Lower lobe of right lung (tissue), 2 donors: ENCODE results near the gene HPCAL1. TPM values are rescaled to one million over a fixed set of nuclear protein-coding genes. Genes with fewer than 3 reads are reported as not detected.

Experiments
- ATAC-seq, 2 donors: fragments of 200-7000 bp; cut with Tn5 transposase; one replicate each; pipeline ENCODE4 v1.9.1; 2020 to 2022; ENCODE audit warnings: mild to moderate bottlenecking in 2 of 2, moderate library complexity in 2 of 2
- DNase-seq: peaks from one replicate; pipeline ENCODE4 v3.0.0-alpha.2; 2020
- H3K27ac ChIP-seq: fragments of 200-600 bp; one replicate; pipeline ENCODE4 v1.8.0; 2022
- H3K27me3 ChIP-seq: fragments of 200-600 bp; one replicate; pipeline ENCODE4 v1.8.0; 2022; ENCODE audit warnings: low read depth
- H3K36me3 ChIP-seq: fragments of 200-600 bp; one replicate; pipeline ENCODE4 v1.8.0; 2022; ENCODE audit warnings: mild to moderate bottlenecking
- H3K4me1 ChIP-seq: fragments of 200-600 bp; one replicate; pipeline ENCODE4 v1.8.0; 2022
- H3K4me3 ChIP-seq: fragments of 200-600 bp; one replicate; pipeline ENCODE4 v1.8.0; 2022; ENCODE audit warnings: mild to moderate bottlenecking
- H3K9me3 ChIP-seq: fragments of 200-600 bp; one replicate; pipeline ENCODE4 v1.8.0; 2022
- CTCF ChIP-seq: fragments of 200-600 bp; IDR thresholded peaks from one replicate; pipeline ENCODE4 v1.8.0; 2022; ENCODE audit warnings: antibody characterized with exemption, mild to moderate bottlenecking
- intact Hi-C: fragments of 100-400 bp; cut with DNase I; formaldehyde crosslinking; loops from one replicate; pipeline ENCODE4 v1.11.0; 2022
- total RNA-seq: library from RNA; stranded (reverse); fragmentation: NEBNext Ultra II Directional; extraction: Animal tissue kit (Norgen Biotek cat#: 25700); gene quantifications from one replicate; pipeline ENCODE4 v1.2.1, GENCODE V29; 2021
- donor health status: DM: no; HTN: yes; CAD: no; lungs with severe emphysema.

HPCAL1 gene
- total RNA-seq, 1 donor from 2014 or later = 132 TPM

- H3K36me3 ChIP-seq = peaks cover 12% of the 10 kb centered on the region
- intact Hi-C loops = no loop called here
- peak; percentile 86 to 92 for ATAC-seq
- H3K4me1 ChIP-seq = peaks cover 72% of the 10 kb centered on the region
- no peaks in the 10 kb centered on the region for H3K9me3 ChIP-seq
- no peaks in the 10 kb centered on the region for H3K27me3 ChIP-seq
- TF ChIP-seq CTCF = peak; percentile 95
- H3K4me3 ChIP-seq = peak overlapping the region; percentile 14
- peak; percentile 93 for DNase-seq
- peak overlapping the region; percentile 79 for H3K27ac ChIP-seq
Measured at GRCh38 chr2:10408649-10409579, 106.2 kb downstream of the HPCAL1 start.

GRCh38 chr2:10410001-10410822, 107.5 kb downstream of the HPCAL1 start:
- peaks cover 67% of the 10 kb centered on the region for H3K4me1 ChIP-seq
- TF ChIP-seq CTCF = no peak

GRCh38 chr2:10410823-10411437, 108.2 kb downstream of the HPCAL1 start:
- no peak for TF ChIP-seq CTCF
- no peaks in the 10 kb centered on the region for H3K27me3 ChIP-seq
- H3K27ac ChIP-seq = no peak overlapping the region
- H3K4me1 ChIP-seq = peaks cover 60% of the 10 kb centered on the region
- no peaks in the 10 kb centered on the region for H3K9me3 ChIP-seq
- ATAC-seq (no peak), DNase-seq (no peak)
- H3K36me3 ChIP-seq = peaks cover 4% of the 10 kb centered on the region
- no peak overlapping the region for H3K4me3 ChIP-seq
- intact Hi-C loops = no loop called here

More at GRCh38 chr2:10410001-10410822, 107.5 kb downstream of the HPCAL1 start:
- no peaks in the 10 kb centered on the region for H3K27me3 ChIP-seq
- intact Hi-C loops = no loop called here
- peaks cover 4% of the 10 kb centered on the region for H3K36me3 ChIP-seq
- DNase-seq (no peak), ATAC-seq (no peak)
- no peaks in the 10 kb centered on the region for H3K9me3 ChIP-seq
- peak overlapping the region; percentile 48 for H3K27ac ChIP-seq
- no peak overlapping the region for H3K4me3 ChIP-seq

GRCh38 chr2:10411557-10411956, 108.9 kb downstream of the HPCAL1 start:
- intact Hi-C loops = no loop called here
- Histone ChIP-seq H3K36me3 (peaks cover 2% of the 10 kb centered on the region), H3K4me1 (peaks cover 54% of the 10 kb centered on the region), H3K9me3 (no peaks in the 10 kb centered on the region), H3K4me3 (no peak overlapping the region), H3K27ac (no peak overlapping the region), H3K27me3 (no peaks in the 10 kb centered on the region)
- no peak for TF ChIP-seq CTCF
- DNase-seq (no peak), ATAC-seq (no peak)

- H3K27ac ChIP-seq = no peak overlapping the region
- H3K4me1 ChIP-seq = peaks cover 46% of the 10 kb centered on the region
- intact Hi-C loops = no loop called here
- no peaks in the 10 kb centered on the region for H3K27me3 ChIP-seq
- no peaks in the 10 kb centered on the region for H3K36me3 ChIP-seq
- DNase-seq (no peak), ATAC-seq (no peak)
- no peak overlapping the region for H3K4me3 ChIP-seq
- no peak for TF ChIP-seq CTCF
- no peaks in the 10 kb centered on the region for H3K9me3 ChIP-seq
Measured at GRCh38 chr2:10412380-10412779, 109.7 kb downstream of the HPCAL1 start.
